Osteocyte (in vitro differentiated cells): ENCODE results near the gene CPEB1. TPM values are rescaled to one million over a fixed set of nuclear protein-coding genes. Genes with fewer than 3 reads are reported as not detected.

Experiments used
- DNase-seq: peaks from one replicate; pipeline ENCODE4 v3.0.0; 2021; ENCODE audit warnings: mixed read lengths; ENCODE audit not compliant: unreplicated experiment; ENCODE audit errors: extremely low spot score
- H3K27ac Mint-ChIP-seq: one replicate; pipeline ENCODE4 v1.8.0; 2021; ENCODE audit warnings: mild to moderate bottlenecking, mixed read lengths; ENCODE audit not compliant: unreplicated experiment
- H3K27me3 Mint-ChIP-seq: one replicate; pipeline ENCODE4 v1.8.0; 2021; ENCODE audit warnings: mixed read lengths; ENCODE audit not compliant: unreplicated experiment
- H3K36me3 Mint-ChIP-seq: one replicate; pipeline ENCODE4 v1.8.0; 2021; ENCODE audit warnings: mixed read lengths; ENCODE audit not compliant: unreplicated experiment
- H3K4me1 Mint-ChIP-seq: one replicate; pipeline ENCODE4 v1.8.0; 2021; ENCODE audit warnings: mixed read lengths; ENCODE audit not compliant: unreplicated experiment
- H3K4me3 Mint-ChIP-seq: one replicate; pipeline ENCODE4 v1.8.0; 2021; ENCODE audit warnings: mild to moderate bottlenecking, moderate library complexity, mixed read lengths; ENCODE audit not compliant: unreplicated experiment
- H3K9me3 Mint-ChIP-seq: one replicate; pipeline ENCODE4 v1.8.0; 2021; ENCODE audit warnings: mixed read lengths; ENCODE audit not compliant: unreplicated experiment
- CTCF ChIP-seq: fragments of 200-600 bp; sonication (generic); IDR thresholded peaks from 2 replicates; pipeline ENCODE4 v1.5.0; 2021; ENCODE audit warnings: antibody characterized with exemption, mild to moderate bottlenecking, moderate library complexity
- total RNA-seq: library from RNA; stranded (reverse); gene quantifications from 2 replicates; pipeline ENCODE4 v1.2.1, GENCODE V29; 2021

CPEB1 gene
- total RNA-seq, 1 donor from 2014 or later: 0.13 TPM

GRCh38 chr15:82613747-82614146, 33.4 kb downstream of the CPEB1 start:
- H3K4me3 Mint-ChIP-seq: no peak overlapping the region
- H3K27me3 Mint-ChIP-seq: peaks cover 24% of the 10 kb centered on the region
- H3K4me1 Mint-ChIP-seq: no peaks in the 10 kb centered on the region
- no peak for DNase-seq
- TF ChIP-seq CTCF: no peak
- no peaks in the 10 kb centered on the region for H3K9me3 Mint-ChIP-seq
- H3K27ac Mint-ChIP-seq: no peak overlapping the region
- H3K36me3 Mint-ChIP-seq: no peaks in the 10 kb centered on the region

GRCh38 chr15:82611348-82611747, 35.8 kb downstream of the CPEB1 start:
- no peak overlapping the region for H3K4me3 Mint-ChIP-seq
- no peaks in the 10 kb centered on the region for H3K36me3 Mint-ChIP-seq
- no peak overlapping the region for H3K27ac Mint-ChIP-seq
- DNase-seq: no peak
- no peaks in the 10 kb centered on the region for H3K4me1 Mint-ChIP-seq
- no peaks in the 10 kb centered on the region for H3K9me3 Mint-ChIP-seq
- H3K27me3 Mint-ChIP-seq: peaks cover 19% of the 10 kb centered on the region
- TF ChIP-seq CTCF: no peak

- Mint-ChIP-seq H3K27ac (no peak overlapping the region), H3K9me3 (no peaks in the 10 kb centered on the region), H3K4me3 (no peak overlapping the region), H3K4me1 (no peaks in the 10 kb centered on the region), H3K27me3 (peaks cover 20% of the 10 kb centered on the region), H3K36me3 (no peaks in the 10 kb centered on the region)
- TF ChIP-seq CTCF: no peak
- no peak for DNase-seq
Observed at GRCh38 chr15:82602195-82602594, 45.0 kb downstream of the CPEB1 start.

GRCh38 chr15:82599862-82600261, 47.3 kb downstream of the CPEB1 start:
- Mint-ChIP-seq H3K27me3 (peaks cover 16% of the 10 kb centered on the region), H3K9me3 (no peaks in the 10 kb centered on the region), H3K4me1 (no peaks in the 10 kb centered on the region), H3K4me3 (no peak overlapping the region), H3K27ac (no peak overlapping the region), H3K36me3 (no peaks in the 10 kb centered on the region)
- TF ChIP-seq CTCF: no peak
- no peak for DNase-seq

- TF ChIP-seq CTCF: no peak
- no peak for DNase-seq
- Mint-ChIP-seq H3K27me3 (peaks cover 27% of the 10 kb centered on the region), H3K36me3 (no peaks in the 10 kb centered on the region), H3K27ac (no peak overlapping the region), H3K4me1 (no peaks in the 10 kb centered on the region), H3K4me3 (no peak overlapping the region), H3K9me3 (no peaks in the 10 kb centered on the region)
Observed at GRCh38 chr15:82597815-82598214, 49.3 kb downstream of the CPEB1 start.
